B cell (primary cell): ENCODE results near the gene RAD51. TPM values are rescaled to one million over a fixed set of nuclear protein-coding genes. Genes with fewer than 3 reads are reported as not detected.
A peak's percentile ranks its signal among the peaks of the same experiment; 100 is the strongest.

Source experiments
- ATAC-seq: fragments of 200-7000 bp; cut with Tn5 transposase; one replicate; pipeline ENCODE4 v1.10.0; 2021; ENCODE audit warnings: low read depth, mild to moderate bottlenecking, moderate number of reproducible peaks, moderate library complexity
- CTCF ChIA-PET: fragments of 350-600 bp; sonication (Branson Sonifier 250); formaldehyde crosslinking; loops from one replicate; lab custom pipeline; 2021; ENCODE audit warnings: antibody characterized with exemption, inconsistent platforms; lab: Charles Lee
- POLR2A ChIA-PET: fragments of 350-600 bp; sonication (Branson Sonifier 250); formaldehyde crosslinking; loops from one replicate; lab custom pipeline; 2021; ENCODE audit warnings: antibody characterized with exemption; lab: Charles Lee
- DNase-seq: peaks from one replicate; pipeline ENCODE4 v3.0.0; 2013
- H2AFZ ChIP-seq: 2 replicates; pipeline ENCODE4 v1.6.1; 2012; ENCODE audit warnings: mild to moderate bottlenecking, low read depth, low read length; ENCODE audit not compliant: insufficient read depth, poor library complexity, severe bottlenecking
- H3K27ac ChIP-seq, 2 donors: 1 replicate in 1 of 2; 2 replicates in 1 of 2; pipeline ENCODE4 v1.5.1; 2012 to 2013; ENCODE audit warnings: low read length in 2 of 2, mild to moderate bottlenecking in 2 of 2, moderate library complexity in 1 of 2
- H3K27me3 ChIP-seq, 4 experiments: fragments of 200-600 bp in 1 of 4; sonication (generic) in 1 of 4; replicated peaks in 1 of 4; 1 replicate in 2 of 4; 2 replicates in 2 of 4; pipeline versions ENCODE4 v1.6.1 to v1.7.0; 2013 to 2016; ENCODE audit warnings: low read length in 3 of 4, mild to moderate bottlenecking in 2 of 4, mixed read lengths in 1 of 4, moderate library complexity in 1 of 4; ENCODE audit not compliant: insufficient read depth in 4 of 4, control insufficient read depth in 3 of 4; ENCODE audit errors: control extremely low read depth in 1 of 4
- H3K36me3 ChIP-seq, 2 experiments: replicated peaks in 1 of 2; 1 replicate in 1 of 2; 2 replicates in 1 of 2; pipeline versions ENCODE4 v1.6.1 to v1.7.1; 2013; ENCODE audit warnings: low read length in 1 of 2; ENCODE audit not compliant: insufficient read depth in 2 of 2, control insufficient read depth in 1 of 2; ENCODE audit errors: control extremely low read depth in 1 of 2, extremely low read depth in 1 of 2
- H3K4me1 ChIP-seq, 2 donors: fragments of 200-600 bp in 1 of 2; sonication (generic) in 1 of 2; 1 replicate in 1 of 2; 2 replicates in 1 of 2; pipeline versions ENCODE4 v1.5.1 to v1.6.1; 2013 to 2017; ENCODE audit warnings: low read length in 2 of 2; ENCODE audit not compliant: control insufficient read depth in 2 of 2, insufficient read depth in 2 of 2
- H3K4me2 ChIP-seq: replicated peaks from 2 replicates; pipeline ENCODE3; 2012; ENCODE audit warnings: mild to moderate bottlenecking, low read depth, low read length; ENCODE audit not compliant: poor library complexity, severe bottlenecking
- H3K4me3 ChIP-seq, 5 experiments: fragments of 200-600 bp in 1 of 5; sonication (generic) in 1 of 5; 1 replicate in 3 of 5; 2 replicates in 2 of 5; pipeline versions ENCODE4 v1.5.1 to v1.7.0; 2011 to 2016; ENCODE audit warnings: low read length in 4 of 5, mild to moderate bottlenecking in 4 of 5, low read depth in 2 of 5, control low read depth in 1 of 5, moderate library complexity in 1 of 5; ENCODE audit not compliant: insufficient read depth in 1 of 5; ENCODE audit errors: control extremely low read depth in 1 of 5, extremely low read depth in 1 of 5
- H3K79me2 ChIP-seq: fragments of 200-600 bp; sonication (generic); one replicate; pipeline ENCODE4 v1.6.0; 2016; ENCODE audit warnings: low read length; ENCODE audit not compliant: control insufficient read depth, insufficient read depth
- H3K9ac ChIP-seq: fragments of 200-600 bp; sonication (generic); 2 replicates; pipeline ENCODE4 v1.6.1; 2017; ENCODE audit warnings: mild to moderate bottlenecking, low read length, moderate library complexity
- H3K9me3 ChIP-seq, 3 donors: one replicate each; pipeline versions ENCODE4 v1.6.1 to v1.7.1; 2013; ENCODE audit warnings: low read length in 2 of 3; ENCODE audit not compliant: control insufficient read depth in 2 of 3, insufficient read depth in 1 of 3; ENCODE audit errors: control extremely low read depth in 1 of 3
- H4K20me1 ChIP-seq: 2 replicates; pipeline ENCODE4 v1.6.0; 2012; ENCODE audit warnings: mild to moderate bottlenecking, low read length; ENCODE audit not compliant: insufficient read depth, control insufficient read depth, poor library complexity, severe bottlenecking
- H3K27ac Mint-ChIP-seq: one replicate; pipeline ENCODE4 v1.8.0; 2021; ENCODE audit warnings: mixed read lengths
- H3K27me3 Mint-ChIP-seq: one replicate; pipeline ENCODE4 v1.8.0; 2021; ENCODE audit warnings: mixed read lengths
- H3K4me1 Mint-ChIP-seq: one replicate; pipeline ENCODE4 v1.8.0; 2021; ENCODE audit warnings: mixed read lengths
- H3K4me3 Mint-ChIP-seq: one replicate; pipeline ENCODE4 v1.8.0; 2021; ENCODE audit warnings: mixed read lengths
- H3K9me3 Mint-ChIP-seq: one replicate; pipeline ENCODE4 v1.8.0; 2022; ENCODE audit warnings: mixed read lengths; ENCODE audit not compliant: insufficient read depth
- EZH2 ChIP-seq: IDR thresholded peaks from 2 replicates; pipeline ENCODE4 v1.6.1; 2012; ENCODE audit warnings: borderline replicate concordance, low read depth, mild to moderate bottlenecking, moderate library complexity, low read length; ENCODE audit not compliant: insufficient read depth, poor library complexity, severe bottlenecking
- WGBS: methylation state at CpG from one replicate; pipeline ENCODE4 v1.1.5; 2013; ENCODE audit warnings: missing lambda C conversion rate; ENCODE audit not compliant: insufficient coverage; 5-methylcytosine and 5-hydroxymethylcytosine counted together
- intact Hi-C: fragments of 100-400 bp; cut with micrococcal nuclease; formaldehyde crosslinking; loops from one replicate; pipeline ENCODE4 v1.10.0; 2022
- polyA plus RNA-seq: library from polyadenylated mRNA; depleted of rRNA; stranded (reverse); fragments of >200 nt; gene quantifications from 2 replicates; pipeline ENCODE4 v1.2.3, GENCODE V29; 2012
- total RNA-seq, 2 donors: library from RNA; stranded (reverse); fragments of 120-200 nt in 1 of 2; gene quantifications; 1 replicate in 1 of 2; 2 replicates in 1 of 2; pipeline versions ENCODE4 v1.2.3 to v1.2.4, GENCODE V29; 2013 to 2022
- TF ChIP-seq, protein P1 (sequence below): fragments of 200-600 bp; IDR thresholded peaks from one replicate; pipeline ENCODE4 v1.8.0; 2022; ENCODE audit warnings: antibody characterized with exemption, mild to moderate bottlenecking

Gene RAD51
- total and polyA plus RNA-seq, 2 donors (not counting 1 experiment from before 2014, with no cell fraction given), result 0.67 to 1.9 TPM

DNA sequence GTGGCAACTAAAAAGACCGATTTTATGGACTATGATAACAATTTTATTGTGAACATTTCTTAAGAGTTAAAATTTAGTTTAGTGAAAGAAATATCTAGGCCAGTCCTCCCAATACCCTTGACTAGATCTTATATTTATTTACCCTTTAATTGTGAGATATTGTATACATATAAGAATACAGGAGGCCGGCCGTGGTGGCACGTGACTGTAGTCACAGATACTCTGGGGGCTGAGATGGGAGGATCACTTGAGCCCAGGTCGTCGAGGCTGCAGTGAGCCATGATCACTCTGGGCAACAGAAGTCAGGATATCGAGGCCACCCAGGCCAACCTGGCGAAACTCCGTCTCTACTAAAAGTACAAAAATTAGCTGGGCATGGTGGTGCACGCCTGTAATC lies 60.8 kb downstream of the RAD51 start:
- Mint-ChIP-seq H3K9me3 (no peaks in the 10 kb centered on the region), H3K4me1 (peaks cover 23% of the 10 kb centered on the region), H3K27me3 (no peaks in the 10 kb centered on the region), H3K27ac (no peak overlapping the region), H3K4me3 (peak overlapping the region; percentile 93)
- ChIA-PET POLR2A (interaction anchor here (0.7 kb wide), 1 partner anchor 58 kb away, joined by 3 read pairs; no protein-coding TSS in a partner anchor), CTCF (interaction anchor here (1.4 to 3.5 kb wide), 2 partner anchors 14 to 16 kb away, joined by 4 to 12 read pairs; partner anchors contain the start of gene C15orf62)
- H2AFZ ChIP-seq, result peak overlapping the region; percentile 100
- H3K27ac ChIP-seq, result peak overlapping the region in 1 of 2 donors; percentile 89
- no peak for TF ChIP-seq EZH2
- TF ChIP-seq, protein P1, sequence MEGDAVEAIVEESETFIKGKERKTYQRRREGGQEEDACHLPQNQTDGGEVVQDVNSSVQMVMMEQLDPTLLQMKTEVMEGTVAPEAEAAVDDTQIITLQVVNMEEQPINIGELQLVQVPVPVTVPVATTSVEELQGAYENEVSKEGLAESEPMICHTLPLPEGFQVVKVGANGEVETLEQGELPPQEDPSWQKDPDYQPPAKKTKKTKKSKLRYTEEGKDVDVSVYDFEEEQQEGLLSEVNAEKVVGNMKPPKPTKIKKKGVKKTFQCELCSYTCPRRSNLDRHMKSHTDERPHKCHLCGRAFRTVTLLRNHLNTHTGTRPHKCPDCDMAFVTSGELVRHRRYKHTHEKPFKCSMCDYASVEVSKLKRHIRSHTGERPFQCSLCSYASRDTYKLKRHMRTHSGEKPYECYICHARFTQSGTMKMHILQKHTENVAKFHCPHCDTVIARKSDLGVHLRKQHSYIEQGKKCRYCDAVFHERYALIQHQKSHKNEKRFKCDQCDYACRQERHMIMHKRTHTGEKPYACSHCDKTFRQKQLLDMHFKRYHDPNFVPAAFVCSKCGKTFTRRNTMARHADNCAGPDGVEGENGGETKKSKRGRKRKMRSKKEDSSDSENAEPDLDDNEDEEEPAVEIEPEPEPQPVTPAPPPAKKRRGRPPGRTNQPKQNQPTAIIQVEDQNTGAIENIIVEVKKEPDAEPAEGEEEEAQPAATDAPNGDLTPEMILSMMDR, result no peak
- DNase-seq (peak; percentile 20), ATAC-seq (no peak)
- no peaks in the 10 kb centered on the region for H3K27me3 ChIP-seq
- intact Hi-C loops, result loop anchor here (1.0 to 2.0 kb wide), 12 partner anchors 8 to 577 kb away; partner anchors contain the start of genes C15orf62, DNAJC17, GCHFR and KNL1
- no peaks in the 10 kb centered on the region for H3K9me3 ChIP-seq
- peaks cover 0 to 9% of the 10 kb centered on the region in 2 experiments for H3K36me3 ChIP-seq
- peaks cover 8 to 19% of the 10 kb centered on the region in 2 donors for H3K4me1 ChIP-seq
- H3K4me3 ChIP-seq, result peak overlapping the region; percentile 66 to 100 (median 94)
- H3K79me2 ChIP-seq, result peaks cover 36% of the 10 kb centered on the region
- peak overlapping the region; percentile 99 for H3K9ac ChIP-seq
- 82% methylated on average over 5 of the region's 10 CpGs for WGBS
- no peaks in the 10 kb centered on the region for H4K20me1 ChIP-seq
- peak overlapping the region; percentile 100 for H3K4me2 ChIP-seq

DNA sequence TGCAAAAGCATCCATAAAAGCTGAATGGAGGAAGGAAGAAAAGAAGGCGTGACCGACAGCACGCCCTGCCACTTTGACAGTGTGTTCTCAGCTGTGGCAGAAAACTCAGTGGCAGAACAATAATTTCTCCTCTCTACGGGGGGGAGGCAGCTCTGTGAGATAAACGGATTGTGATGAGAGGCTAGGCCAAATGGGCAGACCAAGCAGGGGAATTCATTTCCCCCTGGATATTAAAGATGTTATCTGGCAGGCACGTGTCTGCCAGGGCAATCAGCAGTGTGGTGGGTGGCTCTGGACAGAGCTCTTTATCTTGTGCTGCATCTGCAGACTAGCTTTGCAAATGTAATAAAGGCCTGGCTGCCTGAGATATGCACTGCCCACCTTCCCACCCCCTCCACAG lies 62.0 kb downstream of the RAD51 start:
- ChIA-PET CTCF (interaction anchor here (0.7 to 3.5 kb wide), 6 partner anchors 9 to 347 kb away, joined by 3 to 12 read pairs (median 4); partner anchors contain the start of gene C15orf62), POLR2A (interaction anchor here (0.6 to 0.9 kb wide), 2 partner anchors 12 to 62 kb away, joined by 3 read pairs; partner anchors contain the start of gene RAD51)
- Mint-ChIP-seq H3K4me1 (peaks cover 24% of the 10 kb centered on the region), H3K9me3 (no peaks in the 10 kb centered on the region), H3K27me3 (no peaks in the 10 kb centered on the region), H3K27ac (no peak overlapping the region), H3K4me3 (peak overlapping the region; percentile 54)
- Histone ChIP-seq H3K36me3 (no peaks in the 10 kb centered on the region), H3K27ac (no peak overlapping the region), H3K9me3 (no peaks in the 10 kb centered on the region), H3K79me2 (peaks cover 27% of the 10 kb centered on the region), H3K4me1 (peaks cover 8 to 19% of the 10 kb centered on the region in 2 donors), H3K9ac (no peak overlapping the region), H3K4me3 (no peak overlapping the region), H3K27me3 (no peaks in the 10 kb centered on the region), H3K4me2 (no peak overlapping the region), H2AFZ (no peak overlapping the region), H4K20me1 (no peaks in the 10 kb centered on the region)
- ATAC-seq (no peak), DNase-seq (no peak)
- 35% methylated on average over 5 of the region's 6 CpGs for WGBS
- no peak for TF ChIP-seq EZH2
- TF ChIP-seq, protein P1, result no peak
- intact Hi-C loops, result no loop called here
